HG03442 (cell line): ENCODE measurements around the gene ARHGEF17.

Experiments
- ATAC-seq: cut with Tn5 transposase; IDR thresholded peaks from one replicate; pipeline ENCODE4 v1.9.1; 2021; ENCODE audit warnings: mild to moderate bottlenecking, moderate library complexity; ENCODE audit not compliant: unreplicated experiment

The ARHGEF17 gene

DNA sequence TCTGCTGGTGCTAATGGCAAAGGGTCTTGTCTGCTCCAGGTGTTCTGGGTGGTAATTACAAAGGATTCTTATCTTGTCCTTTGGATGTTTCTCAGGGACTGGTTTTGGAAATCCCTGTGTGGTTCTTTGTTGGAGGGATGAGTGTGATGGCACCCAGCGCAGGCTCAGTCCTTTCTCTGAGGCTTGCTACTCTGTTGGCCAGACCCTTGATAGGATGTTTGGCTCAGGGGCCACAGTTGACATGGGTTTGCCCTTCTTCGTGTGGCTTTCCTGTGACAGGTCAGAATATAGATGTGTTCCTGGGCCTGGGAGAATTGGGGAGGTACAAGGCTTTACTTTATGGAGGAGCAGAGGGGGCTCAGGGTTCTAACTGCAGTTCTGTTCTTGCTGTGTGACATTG is 4.0 kb downstream of the ARHGEF17 start:
- ATAC-seq, result no peak

GRCh38 chr11:73312851-73313327 is 4.8 kb downstream of the ARHGEF17 start:
- ATAC-seq, result no peak

DNA sequence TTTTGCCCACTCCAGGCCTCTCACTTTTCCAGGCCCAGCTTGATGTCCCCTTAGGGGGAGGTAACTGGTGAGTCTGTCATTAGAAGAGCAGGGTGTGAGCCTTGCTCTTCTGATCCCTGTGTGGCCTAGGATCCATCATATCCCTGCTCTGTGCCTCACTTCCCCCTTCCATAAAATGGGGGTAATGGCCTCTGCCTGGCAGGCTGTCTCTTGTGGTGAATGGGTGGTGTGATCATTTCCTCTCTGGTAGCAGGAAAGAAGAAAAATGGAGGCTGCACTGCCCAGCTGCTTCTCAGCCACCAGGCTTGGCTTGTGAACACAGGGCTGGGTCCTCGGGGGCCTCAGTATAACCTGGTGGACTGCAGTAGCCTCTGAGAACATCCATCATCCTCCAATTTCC is 5.6 kb downstream of the ARHGEF17 start:
- no peak for ATAC-seq

- peak; percentile 51 for ATAC-seq
Observed at GRCh38 chr11:73314117-73314961, 6.3 kb downstream of the ARHGEF17 start.

DNA sequence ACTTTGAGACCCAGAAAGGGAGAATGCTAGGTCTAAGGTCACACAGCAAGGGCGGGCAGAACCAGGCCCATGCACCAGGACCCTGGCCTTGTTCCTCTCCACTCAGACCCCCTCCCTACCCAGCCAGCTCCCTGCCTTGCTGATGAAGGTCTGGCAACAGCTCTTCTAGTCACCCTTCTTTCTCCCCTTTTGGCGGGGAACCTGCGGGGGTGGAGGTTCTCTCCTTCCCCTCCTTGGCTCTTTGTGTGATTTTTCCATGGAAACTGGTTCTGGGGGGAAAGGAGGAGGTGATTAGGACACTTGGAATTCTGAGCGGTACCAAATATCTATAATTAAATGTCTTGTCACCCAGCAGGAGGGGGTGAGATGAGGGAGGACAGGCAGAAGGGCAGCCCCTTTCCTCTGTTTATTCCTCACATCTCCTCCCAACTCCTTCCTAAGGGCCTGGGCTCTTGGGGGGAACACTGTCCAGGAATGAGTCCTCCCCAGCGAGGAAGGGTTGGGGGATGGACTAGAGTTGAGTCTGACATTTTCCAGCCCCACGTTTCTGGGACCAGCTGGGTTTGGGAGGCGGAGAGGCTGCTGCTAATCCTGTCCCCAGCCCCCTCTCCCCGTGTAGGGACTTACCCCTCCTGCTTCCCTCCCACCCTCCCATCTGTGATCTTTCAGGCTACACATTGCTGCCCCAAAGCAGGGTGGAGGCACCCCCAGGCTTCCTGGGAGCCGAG is 7.4 kb downstream of the ARHGEF17 start:
- ATAC-seq, result no peak

DNA sequence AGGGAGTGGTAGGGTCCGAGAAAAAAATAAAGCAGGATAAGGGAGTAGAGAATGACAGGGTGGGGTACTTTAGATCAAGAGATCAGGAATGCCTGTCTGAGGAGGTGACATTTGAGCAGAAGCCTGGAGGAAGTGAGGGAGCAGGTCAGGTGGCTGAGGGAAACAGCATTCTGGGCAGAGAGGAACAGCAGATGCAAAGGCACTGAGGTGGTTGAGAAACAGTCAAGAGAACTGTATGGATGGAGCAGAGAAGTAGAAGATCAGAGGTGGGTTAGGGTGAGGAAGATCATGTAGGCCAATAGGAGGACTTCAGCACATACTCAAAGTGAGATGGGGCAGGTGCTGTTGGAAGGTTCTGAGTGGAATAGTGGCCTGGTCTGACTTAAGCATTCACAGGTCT is 8.3 kb downstream of the ARHGEF17 start:
- ATAC-seq, result no peak

- no peak for ATAC-seq
Observed at GRCh38 chr11:73317373-73317772, 9.3 kb downstream of the ARHGEF17 start.

DNA sequence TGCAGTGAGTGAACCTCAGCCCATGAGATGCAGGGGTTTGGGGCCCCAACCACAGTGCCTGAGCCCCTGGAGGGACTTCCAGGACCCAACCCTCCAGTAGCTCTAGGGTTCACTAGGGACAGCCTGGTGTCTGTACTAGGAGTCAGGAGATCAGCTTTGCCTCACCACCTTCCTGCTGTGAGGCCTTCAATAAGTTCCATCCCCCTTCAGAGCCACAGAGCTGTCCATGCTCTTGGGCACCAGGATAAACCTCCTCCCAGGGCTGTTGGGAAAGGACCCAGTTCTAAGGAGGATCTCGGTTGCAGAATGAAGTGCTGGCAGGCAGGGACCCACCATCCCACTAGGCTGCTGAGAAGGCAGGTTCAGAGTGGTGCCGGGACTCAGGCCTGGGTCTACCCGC is 9.7 kb downstream of the ARHGEF17 start:
- ATAC-seq, result no peak

GRCh38 chr11:73318501-73319011 is 10.5 kb downstream of the ARHGEF17 start:
- ATAC-seq, result no peak

GRCh38 chr11:73320763-73321603 is 12.9 kb downstream of the ARHGEF17 start:
- ATAC-seq, result no peak

- no peak for ATAC-seq
Observed at GRCh38 chr11:73321604-73322381, 13.7 kb downstream of the ARHGEF17 start.

- ATAC-seq, result no peak
Observed at GRCh38 chr11:73322382-73323306, 14.6 kb downstream of the ARHGEF17 start.

DNA sequence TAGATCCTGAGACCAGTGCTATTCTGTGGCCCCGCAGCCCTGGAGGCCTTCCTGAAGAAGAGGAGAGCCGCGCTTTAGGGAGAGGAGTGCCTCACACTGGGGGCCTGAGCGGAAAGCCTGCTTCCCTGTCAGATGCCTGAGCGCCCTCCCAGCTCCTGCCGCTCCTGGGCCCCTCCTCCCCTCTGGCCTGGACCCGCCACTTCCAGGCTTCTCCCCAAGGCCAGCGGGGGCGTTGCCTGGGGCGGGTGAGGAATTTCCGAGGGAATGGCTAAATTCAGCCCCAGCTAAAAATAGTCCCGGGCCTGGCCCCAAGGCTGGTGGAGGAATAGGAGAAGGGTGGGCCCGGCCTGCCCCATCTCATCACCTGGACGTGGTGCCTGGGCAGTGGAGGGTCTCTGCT is 15.4 kb downstream of the ARHGEF17 start:
- no peak for ATAC-seq

DNA sequence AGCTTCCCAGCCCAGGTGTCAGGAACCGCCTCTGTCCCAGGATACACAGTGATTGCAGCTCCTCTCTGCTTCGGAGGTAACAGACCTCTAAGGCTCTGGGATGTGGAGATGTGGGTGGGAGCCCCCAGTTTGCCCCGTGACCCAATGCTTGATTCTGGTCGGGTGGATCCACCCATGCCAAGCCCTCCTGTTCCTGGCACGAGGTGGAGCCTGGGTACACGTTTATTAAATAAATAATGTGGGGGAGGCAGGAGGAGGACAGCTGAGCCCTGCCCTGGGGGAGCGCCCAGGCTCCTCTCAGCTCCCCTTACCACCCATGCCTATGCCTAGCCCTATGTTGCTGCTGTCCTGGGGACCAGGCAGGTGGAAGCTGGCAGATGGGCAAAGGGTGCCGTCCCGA is 16.0 kb downstream of the ARHGEF17 start:
- ATAC-seq, result no peak

DNA sequence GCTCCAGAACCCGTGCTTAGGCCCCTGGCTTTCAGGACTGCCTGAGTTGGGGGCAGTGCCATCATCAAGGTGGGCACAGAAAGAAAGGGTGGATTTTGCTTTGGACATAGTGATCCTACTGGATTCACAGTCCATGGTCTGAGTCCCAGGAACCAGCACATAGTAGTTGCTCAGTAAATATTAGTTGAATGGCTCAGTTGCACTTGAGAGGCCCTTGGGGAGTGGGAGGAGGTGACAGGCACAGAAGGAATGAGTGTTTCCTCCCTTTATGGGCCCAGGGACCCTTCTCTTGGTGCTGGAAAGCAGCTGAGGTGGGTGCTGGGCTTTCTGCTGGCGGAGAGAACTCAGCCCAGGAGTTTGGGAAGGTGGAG is 16.6 kb downstream of the ARHGEF17 start:
- ATAC-seq, result no peak

GRCh38 chr11:73325036-73325981 is 17.2 kb downstream of the ARHGEF17 start:
- peak; percentile 74 for ATAC-seq

DNA sequence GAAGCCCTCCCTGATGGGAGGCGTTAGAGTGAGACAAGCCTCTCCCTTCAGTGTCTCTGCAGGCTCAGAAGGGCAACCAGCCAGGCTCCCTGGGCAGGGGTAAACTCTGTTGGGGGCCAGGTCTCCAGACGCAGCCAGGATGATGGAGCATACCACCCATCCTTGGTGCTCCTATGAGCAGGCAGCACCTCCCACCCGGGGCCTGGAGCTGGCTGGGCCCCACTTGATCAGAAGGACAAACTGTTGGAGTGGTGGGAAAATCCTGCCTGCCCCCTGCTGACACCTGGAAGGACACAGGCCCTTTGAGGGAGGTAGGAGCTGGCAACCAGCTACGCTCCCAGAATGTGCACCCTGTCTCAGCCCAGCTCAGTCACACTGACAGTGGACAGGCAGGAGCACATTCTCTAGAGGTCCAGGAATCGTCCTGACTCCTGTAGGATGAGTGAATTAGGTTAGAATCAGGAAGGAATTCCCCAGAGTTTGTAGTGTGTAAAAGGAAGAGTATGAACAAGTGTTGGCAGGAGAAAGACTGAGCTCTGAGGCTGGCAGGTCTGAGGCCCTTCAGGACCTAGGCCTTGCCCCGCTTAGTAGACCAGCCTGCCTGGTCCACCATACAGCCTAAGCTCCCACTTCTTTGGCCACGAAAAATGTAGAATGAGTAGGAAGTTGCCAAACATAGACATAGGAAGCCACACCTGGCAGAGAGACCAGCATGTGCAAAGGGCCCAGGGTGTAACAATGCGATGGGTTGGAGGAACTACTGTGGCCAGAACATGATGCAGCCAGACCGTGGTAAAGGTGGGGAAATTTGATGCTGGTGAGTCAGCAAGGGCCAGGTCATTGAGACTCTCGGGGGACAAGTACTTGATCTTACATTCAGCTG is 19.1 kb downstream of the ARHGEF17 start:
- no peak for ATAC-seq
